ENCODE results near the gene DST. TPM values are rescaled to one million over a fixed set of nuclear protein-coding genes. Genes with fewer than 3 reads are reported as not detected.

Gene DST
- total RNA-seq, 1 experiment from 2014 or later, result 370 TPM

DNA sequence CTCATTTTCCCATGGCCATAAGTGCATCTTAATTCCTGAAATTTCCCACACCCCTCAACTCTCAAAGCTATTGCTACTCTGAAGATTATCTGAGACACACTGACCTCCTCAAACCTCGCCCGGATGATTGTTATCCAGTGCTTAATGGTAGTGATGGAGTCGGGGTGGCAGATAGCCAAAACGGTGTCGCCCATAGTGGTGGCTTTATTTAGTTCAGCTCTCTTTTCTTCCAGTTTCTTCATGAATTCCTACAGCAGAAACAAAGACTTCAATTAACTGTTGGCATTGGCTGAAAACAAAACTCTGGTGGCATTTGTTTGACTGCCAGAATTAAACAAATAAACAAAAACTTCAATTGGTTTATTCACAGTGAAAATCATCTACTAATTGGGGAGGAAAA is 165.4 kb downstream of the DST start:
- Mint-ChIP-seq H3K9me3 (ENCODE audit: unreplicated experiment) (no peaks in the 10 kb centered on the region), H3K36me3 (ENCODE audit: insufficient read depth, unreplicated experiment) (peaks cover 91% of the 10 kb centered on the region), H3K4me3 (ENCODE audit: unreplicated experiment) (no peak overlapping the region), H3K27ac (ENCODE audit: low read depth, unreplicated experiment) (no peak overlapping the region), H3K27me3 (ENCODE audit: insufficient read depth, unreplicated experiment) (no peaks in the 10 kb centered on the region), H3K4me1 (ENCODE audit: insufficient read depth, unreplicated experiment) (peaks cover 8% of the 10 kb centered on the region)
- CTCF ChIA-PET, result interaction anchor here (0.8 to 2.0 kb wide), 5 partner anchors 9 to 162 kb away, joined by 3 to 7 read pairs (median 5); no protein-coding TSS in a partner anchor
- no TSS peak for BruUV-seq (replicated peaks)
- POLR2A ChIA-PET, result no interaction called here
- TF ChIP-seq, protein P1, sequence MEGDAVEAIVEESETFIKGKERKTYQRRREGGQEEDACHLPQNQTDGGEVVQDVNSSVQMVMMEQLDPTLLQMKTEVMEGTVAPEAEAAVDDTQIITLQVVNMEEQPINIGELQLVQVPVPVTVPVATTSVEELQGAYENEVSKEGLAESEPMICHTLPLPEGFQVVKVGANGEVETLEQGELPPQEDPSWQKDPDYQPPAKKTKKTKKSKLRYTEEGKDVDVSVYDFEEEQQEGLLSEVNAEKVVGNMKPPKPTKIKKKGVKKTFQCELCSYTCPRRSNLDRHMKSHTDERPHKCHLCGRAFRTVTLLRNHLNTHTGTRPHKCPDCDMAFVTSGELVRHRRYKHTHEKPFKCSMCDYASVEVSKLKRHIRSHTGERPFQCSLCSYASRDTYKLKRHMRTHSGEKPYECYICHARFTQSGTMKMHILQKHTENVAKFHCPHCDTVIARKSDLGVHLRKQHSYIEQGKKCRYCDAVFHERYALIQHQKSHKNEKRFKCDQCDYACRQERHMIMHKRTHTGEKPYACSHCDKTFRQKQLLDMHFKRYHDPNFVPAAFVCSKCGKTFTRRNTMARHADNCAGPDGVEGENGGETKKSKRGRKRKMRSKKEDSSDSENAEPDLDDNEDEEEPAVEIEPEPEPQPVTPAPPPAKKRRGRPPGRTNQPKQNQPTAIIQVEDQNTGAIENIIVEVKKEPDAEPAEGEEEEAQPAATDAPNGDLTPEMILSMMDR (IDR thresholded peaks at IDR 0.05; ENCODE audit: unreplicated experiment), result no peak
- DNase-seq (ENCODE audit: unreplicated experiment), result no peak
- intact Hi-C loops (cut with micrococcal nuclease), result no loop called here

DNA sequence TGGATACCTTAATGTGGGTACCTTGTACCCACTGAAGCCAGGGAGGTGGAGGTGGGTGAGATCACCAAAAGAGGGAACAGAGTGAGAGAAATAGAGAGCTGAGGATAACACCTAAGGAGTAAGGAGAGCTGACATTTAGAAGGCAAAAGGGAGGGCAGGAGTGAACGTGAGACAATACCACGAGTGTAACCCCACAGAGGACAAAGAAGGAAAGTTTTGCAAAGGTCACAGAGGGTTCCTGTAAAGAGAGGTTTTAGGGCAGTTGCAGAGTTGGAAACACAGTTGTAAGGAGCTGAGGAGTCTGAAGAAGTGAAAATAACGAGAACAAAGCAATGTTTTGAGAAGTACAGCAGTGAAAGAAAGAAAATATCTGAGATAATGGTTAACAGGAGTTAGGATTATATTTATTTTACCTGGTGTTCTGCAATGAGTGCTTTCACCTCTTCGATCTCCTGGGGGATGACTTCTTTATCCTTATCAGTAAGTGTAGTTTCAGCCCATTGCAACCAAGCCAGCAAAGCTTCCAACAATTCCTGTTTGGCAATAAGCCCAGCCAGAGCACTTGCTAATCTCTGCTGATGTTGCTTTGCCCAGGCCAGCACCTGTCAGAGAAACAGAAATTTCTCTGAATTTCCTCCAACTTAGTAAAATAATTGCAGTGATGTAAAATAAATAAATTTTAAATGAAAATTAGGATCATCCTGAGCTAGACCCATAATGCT is 166.8 kb downstream of the DST start:
- no peak overlapping the region for H3K27ac Mint-ChIP-seq (ENCODE audit: low read depth, unreplicated experiment)
- intact Hi-C loops (cut with micrococcal nuclease), result no loop called here
- H3K4me1 Mint-ChIP-seq (ENCODE audit: insufficient read depth, unreplicated experiment), result peaks cover 8% of the 10 kb centered on the region
- H3K27me3 Mint-ChIP-seq (ENCODE audit: insufficient read depth, unreplicated experiment), result no peaks in the 10 kb centered on the region
- no peak overlapping the region for H3K4me3 Mint-ChIP-seq (ENCODE audit: unreplicated experiment)
- no TSS peak for BruUV-seq (replicated peaks)
- H3K36me3 Mint-ChIP-seq (ENCODE audit: insufficient read depth, unreplicated experiment), result peaks cover 91% of the 10 kb centered on the region
- no peak for DNase-seq (ENCODE audit: unreplicated experiment)
- ChIA-PET CTCF (interaction anchor here (0.6 to 2.0 kb wide), 5 partner anchors 12 to 161 kb away, joined by 3 to 7 read pairs (median 3); no protein-coding TSS in a partner anchor), POLR2A (interaction anchor here (1.1 to 1.3 kb wide), 3 partner anchors 16 to 106 kb away, joined by 3 to 6 read pairs (median 4); no protein-coding TSS in a partner anchor)
- TF ChIP-seq, protein P1 (IDR thresholded peaks at IDR 0.05; ENCODE audit: unreplicated experiment), result no peak
- no peaks in the 10 kb centered on the region for H3K9me3 Mint-ChIP-seq (ENCODE audit: unreplicated experiment)

DNA sequence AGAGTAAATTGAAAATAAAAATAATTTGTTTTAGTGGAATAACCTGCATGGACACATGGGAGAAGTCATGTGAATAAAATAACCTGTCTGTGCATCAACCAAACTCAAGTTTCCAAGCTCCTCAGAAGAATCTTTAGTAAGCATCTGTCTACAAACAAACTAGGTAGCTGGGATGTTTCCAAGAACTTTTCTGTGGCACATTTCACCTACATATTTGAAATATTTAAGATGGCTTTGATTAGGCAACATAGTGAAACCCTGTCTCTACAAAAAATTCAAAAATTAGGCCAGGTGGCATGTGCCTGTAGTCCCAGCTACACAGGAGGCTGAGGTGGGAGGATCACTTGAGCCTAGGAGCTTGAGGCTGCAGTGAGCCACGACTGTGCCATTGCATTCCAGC is 168.2 kb downstream of the DST start:
- no peak overlapping the region for H3K27ac Mint-ChIP-seq (ENCODE audit: low read depth, unreplicated experiment)
- peaks cover 8% of the 10 kb centered on the region for H3K4me1 Mint-ChIP-seq (ENCODE audit: insufficient read depth, unreplicated experiment)
- ChIA-PET POLR2A (interaction anchor here (0.5 kb wide), 1 partner anchor 161 kb away, joined by 3 read pairs; no protein-coding TSS in a partner anchor), CTCF (no interaction called here)
- DNase-seq (ENCODE audit: unreplicated experiment), result no peak
- H3K4me3 Mint-ChIP-seq (ENCODE audit: unreplicated experiment), result no peak overlapping the region
- H3K36me3 Mint-ChIP-seq (ENCODE audit: insufficient read depth, unreplicated experiment), result peaks cover 93% of the 10 kb centered on the region
- no peaks in the 10 kb centered on the region for H3K27me3 Mint-ChIP-seq (ENCODE audit: insufficient read depth, unreplicated experiment)
- BruUV-seq (replicated peaks), result no TSS peak
- H3K9me3 Mint-ChIP-seq (ENCODE audit: unreplicated experiment), result no peaks in the 10 kb centered on the region
- TF ChIP-seq, protein P1 (IDR thresholded peaks at IDR 0.05; ENCODE audit: unreplicated experiment), result no peak
- intact Hi-C loops (cut with micrococcal nuclease), result no loop called here

DNA sequence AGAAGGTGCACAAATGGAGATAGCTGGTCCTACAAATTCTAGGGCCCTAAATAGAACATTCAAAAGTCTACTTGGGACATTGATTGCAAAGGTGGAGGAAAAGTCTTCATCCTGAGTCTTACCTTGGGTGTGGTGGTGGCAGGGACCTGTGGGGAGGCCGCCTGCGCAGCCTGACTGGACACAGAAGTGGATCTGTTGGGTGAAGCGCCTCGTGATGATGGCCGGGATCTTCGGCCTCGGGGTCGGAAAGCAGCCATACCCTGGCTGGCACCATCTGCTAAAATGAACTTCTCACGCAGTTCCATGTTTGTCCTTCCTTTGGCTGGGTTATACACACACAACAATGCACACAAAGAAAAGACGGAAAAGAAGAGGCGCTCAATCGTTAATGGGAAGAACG is 179.2 kb downstream of the DST start:
- no peaks in the 10 kb centered on the region for H3K27me3 Mint-ChIP-seq (ENCODE audit: insufficient read depth, unreplicated experiment)
- ChIA-PET CTCF (interaction anchor here (0.9 to 1.9 kb wide), 4 partner anchors 13 to 149 kb away, joined by 3 to 4 read pairs (median 3); no protein-coding TSS in a partner anchor), POLR2A (interaction anchor here (0.9 kb wide), 1 partner anchor 48 kb away, joined by 3 read pairs; no protein-coding TSS in a partner anchor)
- no peak for DNase-seq (ENCODE audit: unreplicated experiment)
- no peak overlapping the region for H3K4me3 Mint-ChIP-seq (ENCODE audit: unreplicated experiment)
- intact Hi-C loops (cut with micrococcal nuclease), result loop anchor here (5.0 kb wide), 1 partner anchor 91 kb away; no protein-coding TSS in a partner anchor
- peaks cover 98% of the 10 kb centered on the region for H3K36me3 Mint-ChIP-seq (ENCODE audit: insufficient read depth, unreplicated experiment)
- TF ChIP-seq, protein P1 (IDR thresholded peaks at IDR 0.05; ENCODE audit: unreplicated experiment), result no peak
- no TSS peak for BruUV-seq (replicated peaks)
- no peaks in the 10 kb centered on the region for H3K9me3 Mint-ChIP-seq (ENCODE audit: unreplicated experiment)
- H3K27ac Mint-ChIP-seq (ENCODE audit: low read depth, unreplicated experiment), result no peak overlapping the region
- H3K4me1 Mint-ChIP-seq (ENCODE audit: insufficient read depth, unreplicated experiment), result no peaks in the 10 kb centered on the region

Measured in MCF 10A (cell line).